Stimulated activated CD4-positive, alpha-beta T cell treated with anti-CD3 and anti-CD28 coated beads, Interleukin-15, amount 100 ng/mL, for 48 hours (primary cell): Measurements from ENCODE around the gene VASN.

Experiments
- DNase-seq, 2 donors: peaks; one replicate each; pipeline ENCODE4 v3.0.0-alpha.2; 2020; ENCODE audit warnings: low read depth in 2 of 2

The VASN gene

GRCh38 chr16:4353675-4354074, 18.0 kb upstream of the VASN start:
- DNase-seq, result no peak

DNA sequence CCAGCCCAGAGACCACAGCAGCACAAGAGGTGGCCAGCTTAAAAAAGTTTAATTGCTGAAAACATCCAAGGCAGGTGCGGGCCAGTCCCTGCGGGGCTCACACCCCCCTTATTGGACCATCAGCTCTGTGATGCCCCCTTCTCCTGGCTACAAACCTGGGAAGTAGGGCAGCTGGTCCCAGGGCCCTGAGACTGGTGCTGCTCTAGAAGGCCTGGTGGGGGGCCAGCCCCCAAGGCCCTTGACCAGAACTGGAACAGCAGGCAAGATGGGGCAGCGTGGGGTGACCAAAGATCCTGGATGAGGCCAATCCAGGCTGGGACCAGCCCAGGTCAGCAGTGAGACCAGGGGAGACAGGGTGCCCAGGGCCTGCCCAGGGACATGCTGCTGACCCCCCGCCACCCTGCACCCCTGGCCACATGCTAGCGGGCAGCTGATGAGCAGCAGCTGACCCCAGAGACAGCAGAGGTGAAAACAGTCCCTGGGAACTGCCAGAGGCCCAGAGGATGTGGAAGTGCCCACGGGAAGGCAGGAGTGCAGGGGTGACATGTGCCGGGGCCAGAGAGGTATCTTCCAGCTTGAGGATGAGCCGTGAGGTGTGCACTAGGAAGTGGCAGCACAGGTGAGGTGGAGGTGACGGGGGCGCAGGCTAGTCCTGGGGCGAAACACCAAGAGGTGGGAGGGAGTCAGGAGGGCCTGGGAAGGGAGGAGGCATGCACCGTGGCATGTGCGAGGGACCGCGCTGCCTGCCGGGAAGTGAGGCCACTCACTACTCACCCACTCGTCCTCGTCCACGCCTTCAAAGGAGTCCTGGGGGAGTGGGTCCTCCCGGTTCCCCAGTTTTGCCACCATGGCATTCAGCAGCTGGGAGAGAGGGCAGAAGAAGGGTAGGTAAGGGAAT, 16.9 kb upstream of the VASN start:
- DNase-seq, result no peak

DNA sequence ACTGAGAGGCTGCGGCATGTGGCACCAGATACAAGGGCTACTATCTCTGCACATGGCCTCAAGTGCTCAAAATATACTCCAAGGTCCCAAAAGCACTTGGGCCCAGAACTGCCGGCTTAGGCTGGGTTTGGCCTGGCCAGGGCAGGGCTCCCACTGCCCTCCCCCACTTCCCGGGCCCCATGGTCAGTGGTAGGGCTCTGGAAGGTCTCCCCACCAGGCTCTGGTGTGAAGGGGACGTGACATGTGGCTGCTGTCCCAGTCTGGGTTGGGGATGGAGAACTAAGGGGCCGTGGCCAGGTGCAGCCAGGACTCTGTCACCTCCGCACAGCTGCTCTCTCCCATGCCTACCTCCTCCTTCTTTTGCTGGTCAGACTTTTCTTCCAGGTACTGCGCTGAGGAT, 14.8 kb upstream of the VASN start:
- DNase-seq, result no peak

- no peak for DNase-seq
These were observed 13.4 kb upstream of the VASN start for GRCh38 chr16:4358236-4358635.

DNA sequence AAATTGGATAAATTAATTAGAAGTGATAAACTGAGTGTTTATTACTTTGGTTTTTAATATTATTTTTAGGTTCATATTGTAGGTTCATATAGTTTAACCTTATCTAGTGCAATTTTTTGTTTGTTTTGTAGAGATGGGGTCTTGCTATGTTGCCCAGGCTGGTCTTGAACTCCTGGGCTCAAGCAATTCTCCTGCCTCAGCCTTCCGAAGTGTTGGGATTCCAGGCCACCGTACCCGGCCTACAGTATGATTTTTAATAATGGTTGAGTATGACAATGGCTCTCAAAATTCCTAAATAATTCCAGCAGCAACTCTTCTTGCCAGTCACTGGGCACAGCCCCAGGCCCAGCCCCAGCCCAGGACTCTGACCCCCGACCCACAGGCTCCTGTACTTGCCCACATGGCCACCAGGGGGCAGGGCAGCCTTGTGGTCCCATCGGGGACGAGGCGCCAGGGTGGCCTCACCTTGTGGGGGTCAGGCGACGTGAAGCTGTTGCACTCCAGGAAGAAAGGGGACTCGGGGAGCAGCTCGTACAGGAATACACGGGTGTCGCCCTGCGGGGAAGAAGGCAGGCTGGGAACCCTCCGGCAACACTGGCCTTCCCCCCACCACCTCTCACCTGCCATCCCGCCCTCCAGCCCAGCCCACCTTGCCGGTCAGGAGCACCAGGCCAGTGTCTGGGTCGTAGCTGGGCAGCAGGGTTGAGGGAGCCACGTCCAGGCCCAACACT, 12.7 kb upstream of the VASN start:
- peak; percentile 33 to 51 for DNase-seq

DNA sequence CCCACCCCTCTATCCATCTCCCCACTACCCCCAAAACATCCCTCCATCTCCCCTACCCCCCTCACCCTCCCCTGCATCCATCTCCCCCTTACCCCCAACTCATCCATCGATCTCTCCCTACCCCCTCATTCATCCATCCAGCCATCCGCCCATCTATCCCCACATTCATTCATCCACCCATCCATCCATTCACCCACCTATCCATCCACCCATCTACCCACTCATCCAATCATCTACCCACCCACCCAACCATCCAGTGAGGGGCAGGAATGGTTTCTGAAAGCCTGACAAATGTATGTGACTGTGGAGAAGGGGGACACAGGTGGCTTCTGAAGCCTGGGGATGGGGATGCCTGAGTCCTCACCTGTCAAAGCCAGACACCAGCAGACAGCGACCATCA, 11.7 kb upstream of the VASN start:
- no peak for DNase-seq

- DNase-seq, result no peak
These were observed 11.1 kb upstream of the VASN start for GRCh38 chr16:4360538-4361021.

DNA sequence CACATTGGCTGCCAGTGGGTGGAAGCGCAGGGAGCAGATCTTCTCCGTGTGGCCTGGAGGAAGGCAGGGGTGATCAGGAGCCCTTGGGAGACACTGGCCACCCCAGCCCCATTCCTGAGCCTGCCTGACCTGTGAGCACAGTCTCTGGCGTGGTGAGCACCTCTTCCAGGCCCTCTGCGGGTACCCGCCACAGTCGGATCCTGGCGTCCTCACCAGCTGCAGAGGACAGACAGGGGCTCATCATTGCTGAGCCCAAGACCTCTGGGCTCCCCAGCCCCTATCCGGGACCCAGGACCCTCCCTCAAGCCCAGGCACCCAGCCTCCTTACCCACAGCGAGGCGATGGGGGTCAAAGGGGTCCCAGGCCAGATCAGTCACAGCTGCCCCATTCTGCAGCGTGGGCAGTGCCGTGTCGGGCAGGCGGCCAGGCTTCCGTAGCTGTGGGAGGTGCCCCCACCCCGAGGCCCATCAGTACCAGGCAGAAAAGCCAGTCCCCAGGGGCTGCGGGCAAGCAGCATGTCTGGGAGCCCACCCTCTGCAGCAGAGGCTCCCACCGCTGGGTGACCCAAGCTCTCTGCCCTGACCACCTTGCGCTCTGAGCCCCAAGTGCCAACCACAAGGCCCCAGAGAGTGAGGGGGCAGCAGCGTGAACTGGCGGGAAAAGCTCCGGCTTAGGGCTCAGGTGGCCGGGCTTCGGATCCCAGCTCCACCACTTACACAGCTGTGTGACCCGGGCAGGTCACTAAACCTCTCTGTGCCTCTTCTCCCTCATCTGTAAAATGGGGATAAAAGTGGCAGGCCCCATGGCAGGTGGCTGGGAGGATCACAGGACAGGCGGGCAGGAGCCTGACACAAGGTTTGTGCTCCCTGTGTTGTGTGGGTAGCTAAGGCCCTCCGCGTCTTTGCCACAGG, 10.4 kb upstream of the VASN start:
- no peak for DNase-seq

GRCh38 chr16:4361944-4362311, 9.7 kb upstream of the VASN start:
- DNase-seq, result no peak

DNA sequence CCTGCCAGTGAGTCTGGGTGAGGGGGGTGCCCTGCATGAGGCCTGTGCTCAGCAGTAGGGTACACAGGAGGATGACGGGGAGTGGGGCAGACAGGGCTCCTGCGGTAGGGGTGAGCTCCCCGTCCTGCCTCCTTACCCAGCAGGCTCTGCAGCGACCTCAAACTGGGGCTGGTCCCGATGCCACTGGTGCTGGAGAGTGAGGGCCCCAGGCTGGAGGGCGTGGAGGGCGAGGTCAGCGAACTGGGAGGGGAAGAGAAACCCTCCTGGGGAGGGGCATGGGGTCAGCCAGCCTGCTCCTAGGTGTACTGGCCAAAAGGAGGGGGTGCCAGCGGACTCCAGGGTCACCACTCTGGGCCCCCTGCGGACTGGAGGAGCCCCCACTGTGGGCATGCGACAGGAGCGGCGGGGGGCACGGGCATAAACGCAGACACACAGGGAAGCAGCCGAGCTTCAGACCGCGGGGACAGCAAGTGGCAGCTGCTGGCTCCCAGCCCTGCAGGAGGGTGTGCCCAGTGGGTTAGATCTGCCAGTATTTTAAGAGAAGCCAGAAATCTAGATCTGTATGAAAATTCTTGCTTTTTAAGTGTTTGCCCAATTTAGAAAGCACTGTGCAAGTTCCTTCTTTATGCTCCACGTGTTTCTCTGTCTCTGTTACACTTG, 9.0 kb upstream of the VASN start:
- DNase-seq, result no peak

GRCh38 chr16:4364196-4365013, 7.2 kb upstream of the VASN start:
- DNase-seq, result no peak

GRCh38 chr16:4365014-4365406, 6.6 kb upstream of the VASN start:
- no peak for DNase-seq

GRCh38 chr16:4365615-4366014, 6.0 kb upstream of the VASN start:
- DNase-seq, result no peak

GRCh38 chr16:4366016-4366415, 5.6 kb upstream of the VASN start:
- no peak for DNase-seq

DNA sequence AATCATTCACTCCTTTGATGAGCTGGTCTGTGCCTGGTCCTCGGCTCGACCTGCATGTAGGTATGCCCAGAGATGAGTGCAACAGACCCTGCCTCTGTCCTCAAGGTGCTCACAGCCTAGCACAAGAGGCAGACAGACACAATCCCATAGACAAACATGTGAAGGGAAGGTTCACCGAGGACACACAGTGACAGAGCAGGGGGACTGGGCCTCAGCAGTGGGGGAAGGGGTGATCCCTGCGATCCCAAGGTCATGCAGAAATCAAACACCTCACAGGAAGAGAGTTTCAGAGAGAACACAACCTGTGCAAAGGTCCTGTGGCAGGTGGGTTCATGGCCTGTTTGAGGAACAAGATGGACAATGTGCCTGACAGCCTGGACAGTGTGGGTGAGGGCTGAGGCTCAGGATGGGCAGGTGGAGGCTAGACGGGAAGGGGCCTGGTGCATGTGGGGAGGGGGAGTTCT, 4.2 kb upstream of the VASN start:
- DNase-seq, result no peak

DNA sequence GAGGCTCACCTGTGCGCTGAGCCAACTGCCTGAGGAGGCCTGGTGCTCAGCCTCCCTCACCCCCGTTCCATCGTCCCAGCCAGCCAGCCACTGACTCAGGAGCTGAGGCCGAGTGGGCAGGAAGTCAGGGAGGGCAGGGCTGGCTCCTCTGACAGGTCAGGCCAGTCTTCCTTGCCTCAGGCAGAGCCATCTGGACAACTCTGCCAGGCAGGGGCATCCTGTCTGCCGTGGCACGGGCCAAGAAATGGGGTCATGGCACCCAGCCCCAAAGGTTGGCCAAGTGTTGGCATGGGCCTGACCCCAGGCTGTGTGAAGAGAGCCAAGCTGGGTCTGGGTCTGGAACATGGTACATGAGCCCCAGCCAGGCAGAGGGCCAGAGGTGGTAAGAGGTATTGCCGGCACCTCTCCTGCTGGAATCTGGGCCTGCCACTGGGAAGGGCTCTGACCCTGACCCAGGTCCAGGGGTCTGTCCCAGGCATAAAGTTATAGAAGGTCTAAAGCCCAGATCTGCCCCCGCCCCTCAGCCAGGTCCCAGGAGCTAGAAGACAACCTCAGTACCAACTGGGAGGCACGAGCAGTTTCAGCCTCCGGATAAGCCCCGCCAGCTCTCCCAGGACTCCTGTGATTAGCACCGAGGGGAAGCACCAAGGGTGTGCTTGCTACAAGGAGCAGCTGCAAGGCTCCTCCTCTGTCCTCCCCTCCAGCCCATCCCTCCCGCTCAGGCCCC, 2.5 kb upstream of the VASN start:
- no peak for DNase-seq

GRCh38 chr16:4370151-4370550, 1.5 kb upstream of the VASN start:
- no peak for DNase-seq

- DNase-seq, result no peak
These were observed 885 bp upstream of the VASN start for GRCh38 chr16:4370570-4371356.

DNA sequence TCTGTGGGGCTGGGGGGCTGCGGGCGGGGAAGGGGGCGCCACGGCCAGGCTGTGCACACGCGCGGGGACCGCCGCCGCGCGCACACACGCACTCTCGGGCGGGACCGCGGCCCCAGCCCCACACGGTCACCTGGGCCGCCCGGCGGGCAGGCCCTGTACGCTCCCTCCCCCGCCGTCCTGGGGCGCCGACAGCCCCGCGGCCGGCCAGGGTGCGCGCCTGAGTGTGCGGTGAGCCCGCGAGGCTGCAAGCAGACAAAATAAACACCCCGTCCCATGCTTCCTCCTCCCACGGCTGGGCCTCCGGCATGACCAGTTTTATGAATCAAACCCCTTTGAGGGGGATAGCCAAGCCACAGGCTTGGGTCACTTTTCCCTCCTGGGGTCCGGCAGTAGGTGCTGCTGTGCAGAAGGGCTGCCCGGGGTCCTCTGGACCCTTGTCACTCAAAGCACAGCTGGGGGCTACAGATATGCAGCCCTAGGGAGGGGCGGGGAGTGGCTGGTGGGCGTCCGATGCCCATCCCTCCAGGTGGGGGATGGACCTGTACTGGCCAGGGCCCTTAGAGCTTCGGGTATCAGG, 441 bp downstream of the VASN start:
- no peak for DNase-seq
